Left lung (tissue), 10 donors: Measurements from ENCODE around the gene CCDC188. TPM values are rescaled to one million over a fixed set of nuclear protein-coding genes. Genes with fewer than 3 reads are reported as not detected.
A peak's percentile ranks its signal among the peaks of the same experiment; 100 is the strongest.

Experiments
- ATAC-seq: fragments of 200-7000 bp; cut with Tn5 transposase; one replicate; pipeline ENCODE4 v1.9.1; 2020; ENCODE audit warnings: moderate library complexity
- DNase-seq, 4 donors: peaks; one replicate each; pipeline ENCODE4 v3.0.0-alpha.2; 2013 to 2020
- H3K27ac ChIP-seq, 2 donors: fragments of 200-600 bp; sonication (generic) in 1 of 2; one replicate each; pipeline versions ENCODE4 v1.5.0 to v1.8.0; 2020 to 2021
- H3K27me3 ChIP-seq, 2 donors: fragments of 200-600 bp; sonication (generic) in 1 of 2; one replicate each; pipeline versions ENCODE4 v1.5.0 to v1.8.0; 2020 to 2021
- H3K36me3 ChIP-seq, 2 donors: fragments of 200-600 bp; sonication (generic) in 1 of 2; one replicate each; pipeline versions ENCODE4 v1.5.0 to v1.8.0; 2020 to 2021
- H3K4me1 ChIP-seq, 2 donors: fragments of 200-600 bp; one replicate each; pipeline ENCODE4 v1.8.0; 2021
- H3K4me3 ChIP-seq, 2 donors: fragments of 200-600 bp; sonication (generic) in 1 of 2; one replicate each; pipeline versions ENCODE4 v1.5.0 to v1.8.0; 2020 to 2021; ENCODE audit warnings: mild to moderate bottlenecking in 1 of 2
- H3K9me3 ChIP-seq, 2 donors: fragments of 200-600 bp; sonication (generic) in 1 of 2; one replicate each; pipeline versions ENCODE4 v1.5.0 to v1.8.0; 2020 to 2021
- CTCF ChIP-seq, 2 donors: fragments of 200-600 bp; sonication (generic) in 1 of 2; IDR thresholded peaks; one replicate each; pipeline versions ENCODE4 v1.5.0 to v1.8.0; 2021; ENCODE audit warnings: antibody characterized with exemption in 2 of 2
- intact Hi-C, 2 donors: fragments of 100-400 bp; cut with DNase I; formaldehyde crosslinking; loops; one replicate each; pipeline versions ENCODE4 v1.11.2 to v1.14.2; 2022
- polyA plus RNA-seq, 6 donors: library from polyadenylated mRNA; unstranded; fragments of 120-200 nt; gene quantifications; one replicate each; pipeline ENCODE4 v1.2.1, GENCODE V29; 2013; ENCODE audit not compliant: insufficient read length in 6 of 6
- total RNA-seq, 2 donors: library from RNA; stranded (reverse); fragmentation: NEBNext Ultra II Directional; extraction: Animal tissue kit (Norgen Biotek cat#: 25700); gene quantifications; one replicate each; pipeline ENCODE4 v1.2.1, GENCODE V29; 2021
- donor health status: DM: no; HTN: yes; CAD: no.
- donor health status: DM: no; HTN: no; CAD: no.

Gene CCDC188
- total and polyA plus RNA-seq, 8 donors = 1.1 to 3.9 (median 1.7) TPM

GRCh38 chr22:20117633-20118299 is 33.1 kb downstream of the CCDC188 start:
- no peaks in the 10 kb centered on the region for H3K9me3 ChIP-seq
- peaks cover 13 to 45% of the 10 kb centered on the region in 2 donors for H3K4me1 ChIP-seq
- H3K27me3 ChIP-seq = no peaks in the 10 kb centered on the region
- intact Hi-C loops = no loop called here
- peak in 1 of 4 donors; percentile 87 for DNase-seq
- peaks cover 0 to 68% of the 10 kb centered on the region in 2 donors for H3K36me3 ChIP-seq
- ATAC-seq = no peak
- no peak for TF ChIP-seq CTCF (IDR thresholded peaks at IDR 0.05)
- H3K4me3 ChIP-seq = peak overlapping the region; percentile 82 to 88
- H3K27ac ChIP-seq = peak overlapping the region in 1 of 2 donors; percentile 86

GRCh38 chr22:20116951-20117632 is 33.8 kb downstream of the CCDC188 start, which contains the start of gene TRMT2A:
TSS of gene TRMT2A (minus strand) at chr22:20117226. CDS start at chr22:20116906, 320 bp downstream.
- Histone ChIP-seq H3K27ac (peak within 1 kb of the TSS; percentile 61 to 86), H3K9me3 (no peaks in the 10 kb centered on the region), H3K27me3 (no peaks in the 10 kb centered on the region), H3K36me3 (peaks cover 0 to 71% of the 10 kb centered on the region in 2 donors), H3K4me1 (peaks cover 13 to 45% of the 10 kb centered on the region in 2 donors), H3K4me3 (peak within 1 kb of the TSS; percentile 82 to 88)
- DNase-seq = peak; percentile 97 to 99 (median 99)
- peak; percentile 92 for ATAC-seq
- TF ChIP-seq CTCF (IDR thresholded peaks at IDR 0.05) = peak in 1 of 2 donors; percentile 14
- intact Hi-C loops = no loop called here

- intact Hi-C loops = no loop called here
- Histone ChIP-seq H3K9me3 (no peaks in the 10 kb centered on the region), H3K4me1 (peaks cover 13 to 45% of the 10 kb centered on the region in 2 donors), H3K4me3 (peak overlapping the region; percentile 82 to 88), H3K36me3 (peaks cover 0 to 71% of the 10 kb centered on the region in 2 donors), H3K27ac (peak overlapping the region; percentile 61 to 86), H3K27me3 (no peaks in the 10 kb centered on the region)
- TF ChIP-seq CTCF (IDR thresholded peaks at IDR 0.05) = no peak
- ATAC-seq = peak; percentile 1
- DNase-seq = peak in 1 of 4 donors; percentile 78
These were observed 34.4 kb downstream of the CCDC188 start for GRCh38 chr22:20116376-20116950.

GRCh38 chr22:20115691-20116375 is 35.0 kb downstream of the CCDC188 start, which contains the start of gene RANBP1:
TSS of gene RANBP1 (plus strand) at chr22:20116104. CDS start at chr22:20116185, 81 bp downstream.
- no peak for ATAC-seq
- peak in 1 of 4 donors; percentile 73 for DNase-seq
- intact Hi-C loops = no loop called here
- no peak for TF ChIP-seq CTCF (IDR thresholded peaks at IDR 0.05)
- H3K4me3 ChIP-seq = peak within 1 kb of the TSS; percentile 82 to 88
- H3K27ac ChIP-seq = peak within 1 kb of the TSS; percentile 61 to 86
- peaks cover 0 to 71% of the 10 kb centered on the region in 2 donors for H3K36me3 ChIP-seq
- no peaks in the 10 kb centered on the region for H3K9me3 ChIP-seq
- H3K4me1 ChIP-seq = peaks cover 13 to 45% of the 10 kb centered on the region in 2 donors
- H3K27me3 ChIP-seq = no peaks in the 10 kb centered on the region
